H1 (cell line): ENCODE data around the gene PGRMC1. TPM values are rescaled to one million over a fixed set of nuclear protein-coding genes. Genes with fewer than 3 reads are reported as not detected.

Source experiments
- CTCF ChIA-PET: fragments of 300-600 bp; sonication (Branson Sonifier 250); formaldehyde crosslinking; loops from one replicate; lab custom pipeline; 2021; ENCODE audit not compliant: partially characterized antibody; lab: Charles Lee
- POLR2A ChIA-PET: fragments of 300-600 bp; sonication (Branson Sonifier 250); formaldehyde crosslinking; loops from one replicate; lab custom pipeline; 2021; ENCODE audit warnings: inconsistent platforms; ENCODE audit not compliant: partially characterized antibody; lab: Charles Lee
- DNase-seq, 2 experiments: peaks; one replicate each; pipeline versions ENCODE4 v3.0.0 to v3.0.0-alpha.2; 2010 to 2022; ENCODE audit warnings: low spot score in 2 of 2, low read depth in 1 of 2, mixed read lengths in 1 of 2
- FAIRE-seq: peaks from 2 replicates; lab custom pipeline; 2011; peaks lifted over from hg19 to GRCh38; lab: Jason Lieb, UNC
- H2AFZ ChIP-seq: 2 replicates; pipeline ENCODE4 v1.8.1; 2012; ENCODE audit warnings: low read length, inconsistent platforms
- H2AK5ac ChIP-seq: 2 replicates; pipeline ENCODE4 v1.6.1; 2013; ENCODE audit warnings: low read depth, low read length
- H2BK120ac ChIP-seq: replicated peaks from 2 replicates; pipeline ENCODE3; 2013; ENCODE audit warnings: low read depth, low read length, inconsistent platforms
- H2BK12ac ChIP-seq: 2 replicates; pipeline ENCODE4 v1.6.1; 2013; ENCODE audit warnings: low read depth, low read length
- H2BK15ac ChIP-seq: 2 replicates; pipeline ENCODE4 v1.6.1; 2013; ENCODE audit warnings: low read length
- H2BK20ac ChIP-seq: 2 replicates; pipeline ENCODE4 v1.6.1; 2013; ENCODE audit warnings: low read length
- H2BK5ac ChIP-seq: 2 replicates; pipeline ENCODE4 v1.6.1; 2013; ENCODE audit warnings: low read depth, low read length
- H3K14ac ChIP-seq: 2 replicates; pipeline ENCODE4 v1.6.1; 2013; ENCODE audit warnings: inconsistent platforms; ENCODE audit not compliant: insufficient read length
- H3K18ac ChIP-seq: 2 replicates; pipeline ENCODE4 v1.6.1; 2013; ENCODE audit warnings: low read length; ENCODE audit errors: extremely low read depth
- H3K23ac ChIP-seq: 2 replicates; pipeline ENCODE4 v1.6.1; 2013; ENCODE audit warnings: inconsistent platforms; ENCODE audit not compliant: insufficient read length
- H3K23me2 ChIP-seq: 2 replicates; pipeline ENCODE4 v1.6.1; 2013; ENCODE audit warnings: low read depth, low read length
- H3K27ac ChIP-seq: 2 replicates; pipeline ENCODE4 v1.6.1; 2011; ENCODE audit warnings: low read depth, low read length, inconsistent platforms
- H3K27me3 ChIP-seq, 4 experiments: replicated peaks in 1 of 4; 1 replicate in 1 of 4; 2 replicates in 3 of 4; pipeline versions ENCODE4 v1.6.1 to v1.8.1; 2011 to 2013; ENCODE audit warnings: low read length in 3 of 4, mild to moderate bottlenecking in 3 of 4, inconsistent platforms in 2 of 4, mixed read lengths in 2 of 4, moderate library complexity in 1 of 4; ENCODE audit not compliant: control insufficient read depth in 3 of 4, insufficient read depth in 3 of 4; ENCODE audit errors: extremely low read depth in 1 of 4
- H3K36me3 ChIP-seq, 4 experiments: 2 replicates each; pipeline versions ENCODE4 v1.6.1 to v1.8.1; 2011 to 2013; ENCODE audit warnings: mild to moderate bottlenecking in 4 of 4, low read length in 3 of 4, moderate library complexity in 2 of 4, control low read depth in 1 of 4, inconsistent platforms in 1 of 4; ENCODE audit not compliant: insufficient read depth in 4 of 4, control insufficient read depth in 2 of 4
- H3K4ac ChIP-seq: replicated peaks from 2 replicates; pipeline ENCODE3; 2013; ENCODE audit warnings: low read length, low read depth, mixed read lengths, inconsistent platforms; ENCODE audit not compliant: insufficient read length
- H3K4me1 ChIP-seq, 4 experiments: replicated peaks in 1 of 4; 1 replicate in 1 of 4; 2 replicates in 3 of 4; pipeline versions ENCODE4 v1.6.1 to v1.8.1; 2011 to 2013; ENCODE audit warnings: low read length in 3 of 4, inconsistent platforms in 2 of 4, mixed read lengths in 1 of 4; ENCODE audit not compliant: insufficient read depth in 4 of 4, control insufficient read depth in 3 of 4
- H3K4me2 ChIP-seq, 2 experiments: 2 replicates each; pipeline versions ENCODE4 v1.6.1 to v1.8.1; 2011 to 2013; ENCODE audit warnings: low read depth in 2 of 2, low read length in 2 of 2, control low read depth in 1 of 2, inconsistent platforms in 1 of 2, mild to moderate bottlenecking in 1 of 2; ENCODE audit not compliant: insufficient read depth in 1 of 2
- H3K4me3 ChIP-seq, 4 experiments: fragments of 200-600, 300-600 bp in 1 of 4; sonication (generic), shearing (Covaris generic), sonication (Bioruptor Twin) in 1 of 4; 2 replicates each; pipeline versions ENCODE4 v1.5.1 to v1.8.1; 2011 to 2016; ENCODE audit warnings: low read length in 4 of 4, low read depth in 3 of 4, control low read depth in 2 of 4, inconsistent platforms in 2 of 4, mild to moderate bottlenecking in 2 of 4, mixed read lengths in 1 of 4, moderate library complexity in 1 of 4; ENCODE audit not compliant: insufficient read depth in 2 of 4; ENCODE audit errors: extremely low read depth in 1 of 4
- H3K56ac ChIP-seq: replicated peaks from 2 replicates; pipeline ENCODE3; 2013; ENCODE audit warnings: low read depth, mild to moderate bottlenecking, mixed read lengths, low read length, inconsistent platforms; ENCODE audit not compliant: insufficient read length
- H3K79me1 ChIP-seq: 2 replicates; pipeline ENCODE4 v1.6.1; 2013; ENCODE audit warnings: low read depth, low read length, control low read depth
- H3K79me2 ChIP-seq, 2 experiments: 2 replicates each; pipeline versions ENCODE4 v1.6.1 to v1.8.1; 2012 to 2013; ENCODE audit warnings: low read length in 2 of 2, mild to moderate bottlenecking in 2 of 2, inconsistent platforms in 1 of 2; ENCODE audit not compliant: insufficient read depth in 2 of 2, control insufficient read depth in 1 of 2
- H3K9ac ChIP-seq, 4 experiments: replicated peaks in 1 of 4; 1 replicate in 1 of 4; 2 replicates in 3 of 4; pipeline versions ENCODE4 v1.6.1 to v1.8.1; 2011 to 2013; ENCODE audit warnings: low read depth in 3 of 4, low read length in 3 of 4, control low read depth in 2 of 4, mild to moderate bottlenecking in 2 of 4, moderate library complexity in 2 of 4, inconsistent platforms in 1 of 4; ENCODE audit errors: extremely low read depth in 1 of 4
- H3K9me3 ChIP-seq, 2 experiments: 2 replicates each; pipeline versions ENCODE4 v1.6.1 to v1.8.1; 2012 to 2013; ENCODE audit warnings: mild to moderate bottlenecking in 2 of 2, moderate library complexity in 2 of 2, control low read depth in 1 of 2, inconsistent platforms in 1 of 2, low read depth in 1 of 2, low read length in 1 of 2, mixed read lengths in 1 of 2; ENCODE audit not compliant: insufficient read depth in 2 of 2
- H4K20me1 ChIP-seq, 2 experiments: replicated peaks in 1 of 2; 2 replicates each; pipeline versions ENCODE3 to v1.8.1; 2011 to 2013; ENCODE audit warnings: inconsistent platforms in 2 of 2, low read length in 2 of 2, mild to moderate bottlenecking in 1 of 2; ENCODE audit not compliant: insufficient read depth in 2 of 2, control insufficient read depth in 1 of 2
- H4K5ac ChIP-seq: 2 replicates; pipeline ENCODE4 v1.6.1; 2013; ENCODE audit warnings: low read length, low read depth, mixed read lengths, inconsistent platforms; ENCODE audit not compliant: insufficient read length
- H4K8ac ChIP-seq: 2 replicates; pipeline ENCODE4 v1.8.0; 2013; ENCODE audit warnings: mild to moderate bottlenecking, moderate library complexity, low read length, inconsistent platforms; ENCODE audit not compliant: insufficient read depth; ENCODE audit errors: extremely low read depth
- H4K91ac ChIP-seq: replicated peaks from 2 replicates; pipeline ENCODE3; 2013; ENCODE audit warnings: low read length, mixed read lengths, inconsistent platforms; ENCODE audit not compliant: insufficient read length
- CHD2 ChIP-seq: IDR thresholded peaks from 2 replicates; pipeline ENCODE4 v1.6.1; 2012; ENCODE audit warnings: low read length, improper control_type of control experiment
- HDAC2 ChIP-seq, 2 experiments: fragments of 300-600 bp in 1 of 2; sonication (generic) in 1 of 2; IDR thresholded peaks; 2 replicates each; pipeline ENCODE4 v1.6.1; 2011 to 2012; ENCODE audit warnings: low read depth in 2 of 2, low read length in 2 of 2, mild to moderate bottlenecking in 2 of 2, moderate library complexity in 2 of 2, borderline replicate concordance in 1 of 2, inconsistent platforms in 1 of 2
- JUN ChIP-seq: IDR thresholded peaks from 2 replicates; pipeline ENCODE4 v1.6.1; 2011; ENCODE audit warnings: low read depth, mild to moderate bottlenecking, improper control_type of control experiment, low read length
- KDM4A ChIP-seq: IDR thresholded peaks from one replicate; pipeline ENCODE4 v1.7.1; 2012; ENCODE audit warnings: low read depth, mild to moderate bottlenecking, moderate library complexity, low read length, inconsistent platforms; ENCODE audit not compliant: severe bottlenecking
- MAFK ChIP-seq: IDR thresholded peaks from 2 replicates; pipeline ENCODE4 v1.6.1; 2012; ENCODE audit warnings: low read depth, mild to moderate bottlenecking, improper control_type of control experiment, low read length
- RXRA ChIP-seq: IDR thresholded peaks from 2 replicates; pipeline ENCODE4 v1.6.1; 2011; ENCODE audit warnings: low read depth, mild to moderate bottlenecking, low read length, moderate library complexity; ENCODE audit not compliant: insufficient read depth
- SUZ12 ChIP-seq: fragments of 200-600 bp; sonication (generic); IDR thresholded peaks from 2 replicates; pipeline ENCODE4 v1.6.1; 2012; ENCODE audit warnings: mild to moderate bottlenecking, inconsistent platforms, low read length, moderate library complexity, mixed read lengths
- TAF1 ChIP-seq: IDR thresholded peaks from 2 replicates; pipeline ENCODE4 v1.6.1; 2011; ENCODE audit warnings: mild to moderate bottlenecking, low read depth, low read length
- YY1 ChIP-seq: IDR thresholded peaks from 2 replicates; pipeline ENCODE4 v1.6.1; 2011; ENCODE audit warnings: low read depth, mild to moderate bottlenecking, low read length
- WGBS, 2 experiments: shearing (Covaris generic) in 1 of 2; methylation state at CpG; one replicate each; pipeline versions ENCODE4 v1.1.6 to v1.1.7; 2013 to 2015; ENCODE audit warnings: low lambda C conversion rate in 2 of 2, mixed read lengths in 2 of 2, inconsistent platforms in 1 of 2, low coverage in 1 of 2, missing lambda C conversion rate in 1 of 2; ENCODE audit not compliant: insufficient replicate concordance in 2 of 2, insufficient coverage in 1 of 2, insufficient read length in 1 of 2; ENCODE audit errors: extremely low coverage in 1 of 2, missing lambda C conversion rate in 1 of 2; 5-methylcytosine and 5-hydroxymethylcytosine counted together
- polyA plus RNA-seq, 7 experiments: library from polyadenylated mRNA; depleted of rRNA in 3 of 7; stranded (reverse) in 5 of 7; unstranded in 2 of 7; fragments of >200 nt in 5 of 7; fragments of 200-250 nt in 2 of 7; gene quantifications; 1 replicate in 5 of 7; 2 replicates in 1 of 7; 4 replicates in 1 of 7; pipeline versions ENCODE4 v1.2.1 to v1.2.3, GENCODE V29; 2011 to 2013; ENCODE audit warnings: missing spikeins in 2 of 7, mixed read lengths in 2 of 7
- total RNA-seq: library from RNA; stranded (reverse); fragmentation: NEBNext Ultra II Directional; extraction: Animal tissue kit (Norgen Biotek cat#: 25700); gene quantifications from 2 replicates; pipeline ENCODE4 v1.2.1, GENCODE V29; 2021

PGRMC1 gene
- total and polyA plus RNA-seq, 2 of the 8 experiments (the other 6 are each of a cell fraction or from before 2014, with no cell fraction given), result 127 to 248 TPM

DNA sequence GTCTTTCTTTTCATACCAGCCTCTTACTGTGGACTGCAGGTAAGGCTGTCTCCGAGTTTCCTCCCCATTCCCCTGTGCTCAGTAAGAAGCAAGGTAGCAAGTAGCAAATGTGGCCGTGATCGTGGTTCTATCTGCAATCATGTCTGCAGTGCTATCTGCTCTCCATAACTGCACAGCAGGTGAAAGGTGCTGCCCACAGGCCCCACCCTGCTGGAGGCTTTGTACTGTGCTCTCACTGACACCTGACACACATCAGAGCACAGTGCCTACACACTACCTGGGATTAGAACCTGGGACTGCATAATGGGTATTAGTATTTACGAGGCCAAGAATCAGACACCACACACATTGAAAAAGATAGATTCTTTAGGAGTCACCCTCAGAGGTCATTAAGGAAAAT, 15.3 kb downstream of the PGRMC1 start:
- Histone ChIP-seq H4K20me1 (no peaks in the 10 kb centered on the region), H2BK15ac (no peak overlapping the region), H2BK5ac (no peak overlapping the region), H3K36me3 (no peaks in the 10 kb centered on the region; a peak in 1 of 8 replicates), H4K5ac (no peak overlapping the region), H2BK12ac (no peak overlapping the region), H3K23ac (no peak overlapping the region), H3K18ac (no peak overlapping the region), H3K4me1 (no peaks in the 10 kb centered on the region), H3K9ac (no peak overlapping the region), H3K79me2 (no peaks in the 10 kb centered on the region), H4K8ac (no peak overlapping the region), H2BK20ac (no peak overlapping the region)
- CTCF ChIA-PET, result interaction anchor here (0.7 to 1.7 kb wide), 2 partner anchors 23 to 208 kb away, joined by 3 to 4 read pairs; no protein-coding TSS in a partner anchor
- TF ChIP-seq KDM4A, result no peak
- no peak for TF ChIP-seq RXRA
- TF ChIP-seq CHD2, result no peak
- TF ChIP-seq JUN, result no peak
- no peak for TF ChIP-seq MAFK
- no peak for TF ChIP-seq YY1
- no peak for TF ChIP-seq HDAC2 (IDR thresholded peaks at IDR 0.05; ENCODE audit: borderline replicate concordance in 1 of 2, low read depth in 2 of 2, low read length in 2 of 2)
- TF ChIP-seq SUZ12, result no peak
- no peak for TF ChIP-seq TAF1
- TF ChIP-seq, all 59 proteins: peak for 0
- no peaks in the 10 kb centered on the region for H3K79me1 ChIP-seq
- no peak overlapping the region for H4K91ac ChIP-seq
- no peak overlapping the region for H2AFZ ChIP-seq
- H3K4ac ChIP-seq, result no peak overlapping the region
- DNase-seq (no peak), FAIRE-seq (no peak)
- POLR2A ChIA-PET, result no interaction called here
- no peak overlapping the region for H3K4me3 ChIP-seq
- no peak overlapping the region for H2BK120ac ChIP-seq
- H3K27me3 ChIP-seq, result no peaks in the 10 kb centered on the region
- no peak overlapping the region for H2AK5ac ChIP-seq
- 87% methylated on average over 4 of the region's 4 CpGs; no CpG with 5 or more reads in 1 of the 2 experiments for WGBS, 2 experiments
- no peak overlapping the region for H3K14ac ChIP-seq
- H3K9me3 ChIP-seq, result no peaks in the 10 kb centered on the region
- no peak overlapping the region for H3K56ac ChIP-seq
- no peak overlapping the region for H3K4me2 ChIP-seq
- no peak overlapping the region for H3K27ac ChIP-seq
- no peaks in the 10 kb centered on the region for H3K23me2 ChIP-seq
